ENCODE results near the gene CLHC1. TPM values are rescaled to one million over a fixed set of nuclear protein-coding genes. Genes with fewer than 3 reads are reported as not detected.

The CLHC1 gene
- total and polyA plus RNA-seq, 2 donors (not counting 3 experiments of a cell fraction or from before 2014, with no cell fraction given) = 2.4 to 12.3 TPM

- dilution Hi-C loops (cut with MboI; ENCODE audit: extremely low pct_ligation_motif_present, low sequenced_read_pairs) (no loop called here), intact Hi-C loops (cut with micrococcal nuclease) (no loop called here)
- no peaks in the 10 kb centered on the region for H3K27me3 ChIP-seq (ENCODE audit: control insufficient read depth in 2 of 2, insufficient read depth in 2 of 2, low read length in 2 of 2)
- H3K9me3 ChIP-seq (replicated peaks; ENCODE audit: control insufficient read depth, insufficient read depth, low read length) = no peaks in the 10 kb centered on the region
- peaks cover 1% of the 10 kb centered on the region for H3K79me2 ChIP-seq (ENCODE audit: control insufficient read depth, insufficient read depth, low read length)
- no peak for FAIRE-seq
- H2AFZ ChIP-seq (ENCODE audit: low read depth, low read length) = no peak overlapping the region
- H4K20me1 ChIP-seq (replicated peaks; ENCODE audit: control insufficient read depth, extremely low read depth, insufficient read depth, low read length) = no peaks in the 10 kb centered on the region
- H3K4me1 ChIP-seq (ENCODE audit: control insufficient read depth, extremely low read depth, insufficient read depth, low read length) = peaks cover 14% of the 10 kb centered on the region
- H3K4me3 ChIP-seq (replicated peaks in 1 of 3; ENCODE audit: insufficient read depth in 1 of 3, low read depth in 1 of 3, low read length in 3 of 3) = no peak overlapping the region
- no peak for DNase-seq (ENCODE audit: low read depth, low spot score)
- no peak overlapping the region for H3K27ac ChIP-seq (ENCODE audit: insufficient read depth, low read depth, low read length)
- no peak for TF ChIP-seq FOS (IDR thresholded peaks at IDR 0.05; ENCODE audit: borderline replicate concordance, insufficient read depth, low read length)
- TF ChIP-seq POLR2A (IDR thresholded peaks at IDR 0.05; ENCODE audit: low read depth, low read length) = no peak
- TF ChIP-seq MAX (IDR thresholded peaks at IDR 0.05; ENCODE audit: insufficient read depth, insufficient read length) = no peak
- no peak for TF ChIP-seq MYC (IDR thresholded peaks at IDR 0.05; ENCODE audit: low read depth, low read length)
- no peak for TF ChIP-seq EZH2 (IDR thresholded peaks at IDR 0.05; ENCODE audit: borderline replicate concordance, low read depth, low read length, severe bottlenecking)
- no peak for TF ChIP-seq GATA2 (IDR thresholded peaks at IDR 0.05; ENCODE audit: insufficient read depth, insufficient read length, low read depth, low read length)
- no peak for TF ChIP-seq JUN (IDR thresholded peaks at IDR 0.05; ENCODE audit: borderline replicate concordance, insufficient read depth, insufficient read length, low read depth)
- TF ChIP-seq POLR2AphosphoS5 (IDR thresholded peaks at IDR 0.05; ENCODE audit: insufficient read depth, low read depth, low read length) = no peak
- no peak for TF ChIP-seq CTCF (IDR thresholded peaks at IDR 0.05; ENCODE audit: extremely low read depth in 1 of 2, insufficient read depth in 1 of 2, low read depth in 1 of 2, low read length in 2 of 2)
- no TSS peak for BruUV-seq (replicated peaks)
- POLR2A ChIA-PET = interaction anchor here (0.9 kb wide), 1 partner anchor 12 kb away, joined by 3 read pairs; no protein-coding TSS in a partner anchor
- no peaks in the 10 kb centered on the region for H3K9me1 ChIP-seq (replicated peaks; ENCODE audit: control insufficient read depth, extremely low read depth, insufficient read depth, low read length)
- CTCF ChIA-PET = interaction anchor here (1.6 kb wide), 1 partner anchor 206 kb away, joined by 3 read pairs; no protein-coding TSS in a partner anchor
- no peaks in the 10 kb centered on the region for H3K36me3 ChIP-seq (ENCODE audit: control insufficient read depth in 2 of 2, extremely low read depth in 1 of 2, insufficient read depth in 2 of 2, low read length in 2 of 2)
- no peak overlapping the region for H3K4me2 ChIP-seq (ENCODE audit: insufficient read depth, low read length)
- H3K9ac ChIP-seq (replicated peaks; ENCODE audit: extremely low read depth, insufficient read depth, low read length) = no peak overlapping the region
Observed at GRCh38 chr2:55225481-55226020, 6.5 kb downstream of the CLHC1 start.

Data from endothelial cell of umbilical vein (primary cell).